Osteocyte (in vitro differentiated cells): Measurements from ENCODE around the gene ABCG2. TPM values are rescaled to one million over a fixed set of nuclear protein-coding genes. Genes with fewer than 3 reads are reported as not detected.

Source experiments
- DNase-seq: peaks from one replicate; pipeline ENCODE4 v3.0.0; 2021; ENCODE audit warnings: mixed read lengths; ENCODE audit not compliant: unreplicated experiment; ENCODE audit errors: extremely low spot score
- H3K27ac Mint-ChIP-seq: one replicate; pipeline ENCODE4 v1.8.0; 2021; ENCODE audit warnings: mild to moderate bottlenecking, mixed read lengths; ENCODE audit not compliant: unreplicated experiment
- H3K27me3 Mint-ChIP-seq: one replicate; pipeline ENCODE4 v1.8.0; 2021; ENCODE audit warnings: mixed read lengths; ENCODE audit not compliant: unreplicated experiment
- H3K36me3 Mint-ChIP-seq: one replicate; pipeline ENCODE4 v1.8.0; 2021; ENCODE audit warnings: mixed read lengths; ENCODE audit not compliant: unreplicated experiment
- H3K4me1 Mint-ChIP-seq: one replicate; pipeline ENCODE4 v1.8.0; 2021; ENCODE audit warnings: mixed read lengths; ENCODE audit not compliant: unreplicated experiment
- H3K4me3 Mint-ChIP-seq: one replicate; pipeline ENCODE4 v1.8.0; 2021; ENCODE audit warnings: mild to moderate bottlenecking, moderate library complexity, mixed read lengths; ENCODE audit not compliant: unreplicated experiment
- H3K9me3 Mint-ChIP-seq: one replicate; pipeline ENCODE4 v1.8.0; 2021; ENCODE audit warnings: mixed read lengths; ENCODE audit not compliant: unreplicated experiment
- CTCF ChIP-seq: fragments of 200-600 bp; sonication (generic); IDR thresholded peaks from 2 replicates; pipeline ENCODE4 v1.5.0; 2021; ENCODE audit warnings: antibody characterized with exemption, mild to moderate bottlenecking, moderate library complexity
- total RNA-seq: library from RNA; stranded (reverse); gene quantifications from 2 replicates; pipeline ENCODE4 v1.2.1, GENCODE V29; 2021

Gene ABCG2
- total RNA-seq, 1 donor from 2014 or later, result 0.24 TPM

GRCh38 chr4:88169298-88169697 is 10.9 kb upstream of the ABCG2 start:
- Mint-ChIP-seq H3K4me1 (no peaks in the 10 kb centered on the region), H3K27ac (no peak overlapping the region), H3K36me3 (no peaks in the 10 kb centered on the region), H3K9me3 (no peaks in the 10 kb centered on the region), H3K4me3 (no peak overlapping the region), H3K27me3 (no peaks in the 10 kb centered on the region)
- DNase-seq, result no peak
- no peak for TF ChIP-seq CTCF

- no peak for DNase-seq
- H3K4me1 Mint-ChIP-seq, result peaks cover 12% of the 10 kb centered on the region
- H3K36me3 Mint-ChIP-seq, result no peaks in the 10 kb centered on the region
- H3K9me3 Mint-ChIP-seq, result no peaks in the 10 kb centered on the region
- TF ChIP-seq CTCF, result no peak
- H3K4me3 Mint-ChIP-seq, result no peak overlapping the region
- H3K27me3 Mint-ChIP-seq, result no peaks in the 10 kb centered on the region
- H3K27ac Mint-ChIP-seq, result no peak overlapping the region
Measured at GRCh38 chr4:88166608-88167007, 8.2 kb upstream of the ABCG2 start.

DNA sequence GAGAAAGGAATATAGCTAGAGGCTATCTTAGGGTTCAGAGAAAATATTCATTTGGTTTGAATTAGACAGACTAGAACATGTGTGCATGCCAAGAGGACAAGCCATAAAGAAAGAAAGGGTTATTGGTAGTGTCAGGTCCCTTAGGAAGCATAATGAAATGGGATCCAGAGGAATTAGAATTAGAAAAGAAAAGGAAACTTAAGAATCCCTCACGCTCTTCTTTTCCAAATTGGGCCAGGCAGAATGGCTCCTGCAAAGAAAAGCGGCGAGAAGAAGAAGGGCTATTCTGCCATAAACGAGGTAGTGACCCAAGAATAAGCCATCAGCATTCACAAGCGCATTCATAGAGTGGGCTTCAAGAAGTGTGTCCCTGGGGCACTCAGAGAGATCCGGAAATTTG is 4.9 kb upstream of the ABCG2 start:
- H3K36me3 Mint-ChIP-seq, result no peaks in the 10 kb centered on the region
- TF ChIP-seq CTCF, result no peak
- no peak overlapping the region for H3K4me3 Mint-ChIP-seq
- peaks cover 18% of the 10 kb centered on the region for H3K4me1 Mint-ChIP-seq
- no peak for DNase-seq
- H3K27ac Mint-ChIP-seq, result no peak overlapping the region
- no peaks in the 10 kb centered on the region for H3K9me3 Mint-ChIP-seq
- peaks cover 1% of the 10 kb centered on the region for H3K27me3 Mint-ChIP-seq

DNA sequence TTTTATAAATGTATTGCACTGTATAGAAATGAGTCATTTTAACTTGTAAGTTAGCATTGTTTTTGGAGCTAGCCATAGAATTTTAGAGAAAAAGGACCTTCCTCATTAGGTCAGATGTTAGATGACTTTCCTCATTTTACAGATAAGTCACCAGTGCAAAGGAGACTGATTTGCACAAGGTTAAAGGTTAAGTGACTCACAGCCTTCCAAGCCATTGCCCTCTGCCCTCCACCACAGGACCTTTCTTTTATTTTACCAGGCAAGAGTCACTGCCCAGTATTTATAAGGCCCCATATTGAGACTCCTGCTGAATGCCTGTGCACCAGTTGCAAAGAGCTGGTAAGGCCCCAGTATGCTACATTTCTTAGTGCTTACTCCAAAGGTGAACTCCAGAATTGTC is 4.2 kb upstream of the ABCG2 start:
- Mint-ChIP-seq H3K4me3 (no peak overlapping the region), H3K27me3 (peaks cover 3% of the 10 kb centered on the region), H3K4me1 (peaks cover 20% of the 10 kb centered on the region), H3K36me3 (no peaks in the 10 kb centered on the region), H3K9me3 (no peaks in the 10 kb centered on the region), H3K27ac (no peak overlapping the region)
- no peak for TF ChIP-seq CTCF
- DNase-seq, result no peak

GRCh38 chr4:88159229-88159725 is 838 bp upstream of the ABCG2 start:
- peaks cover 3% of the 10 kb centered on the region for H3K27me3 Mint-ChIP-seq
- DNase-seq, result no peak
- no peak for TF ChIP-seq CTCF

More at GRCh38 chr4:88159229-88159725, 838 bp upstream of the ABCG2 start:
- H3K27ac Mint-ChIP-seq, result no peak overlapping the region
- peak overlapping the region; percentile 74 for H3K4me3 Mint-ChIP-seq
- H3K36me3 Mint-ChIP-seq, result no peaks in the 10 kb centered on the region
- H3K4me1 Mint-ChIP-seq, result peaks cover 20% of the 10 kb centered on the region
- no peaks in the 10 kb centered on the region for H3K9me3 Mint-ChIP-seq
